HepG2 (cell line): Measurements from ENCODE around the gene FKBP10. TPM values are rescaled to one million over a fixed set of nuclear protein-coding genes. Genes with fewer than 3 reads are reported as not detected.

Experiments
- ARHGAP35 ChIP-seq: sonication (generic); formaldehyde crosslinking; IDR thresholded peaks from 2 replicates; pipeline ENCODE4 v1.9.0; 2022; ENCODE audit warnings: mild to moderate bottlenecking, inconsistent platforms, moderate library complexity, missing genetic modification reagents, borderline replicate concordance
- CENPT ChIP-seq: sonication (generic); formaldehyde crosslinking; IDR thresholded peaks from 2 replicates; pipeline ENCODE4 v1.8.0; 2022; ENCODE audit warnings: low read depth, mild to moderate bottlenecking, moderate library complexity, missing genetic modification reagents
- CTCF ChIP-seq: sonication (generic); formaldehyde crosslinking; IDR thresholded peaks from 2 replicates; pipeline ENCODE4 v1.5.0; 2020; ENCODE audit warnings: mild to moderate bottlenecking, missing genetic modification reagents, moderate library complexity
- ETV5 ChIP-seq: IDR thresholded peaks from 2 replicates; pipeline ENCODE4 v1.6.1; 2018; ENCODE audit warnings: missing biosample characterization, missing genetic modification reagents, inconsistent platforms, borderline replicate concordance
- HMG20A ChIP-seq: IDR thresholded peaks from 2 replicates; pipeline ENCODE4 v1.6.1; 2016; ENCODE audit warnings: borderline replicate concordance
- JUNB ChIP-seq: sonication (generic); formaldehyde crosslinking; IDR thresholded peaks from 2 replicates; pipeline ENCODE4 v1.8.0; 2022; ENCODE audit warnings: missing genetic modification reagents, mild to moderate bottlenecking, borderline replicate concordance
- MAFF ChIP-seq: IDR thresholded peaks from 2 replicates; pipeline ENCODE4 v1.6.1; 2011; ENCODE audit warnings: low read depth, low read length, improper control_type of control experiment
- MIXL1 ChIP-seq: IDR thresholded peaks from 2 replicates; pipeline ENCODE4 v1.6.1; 2016
- NBN ChIP-seq: fragments of 450-650 bp; conservative IDR thresholded peaks from 2 replicates; pipeline ENCODE4 v1.6.1; 2017
- NR1H2 ChIP-seq: sonication (generic); formaldehyde crosslinking; IDR thresholded peaks from 2 replicates; pipeline ENCODE4 v1.8.1; 2022; ENCODE audit warnings: low read depth, missing genetic modification reagents, borderline replicate concordance
- RBFOX2 ChIP-seq: fragments of 200-400 bp; formaldehyde crosslinking; IDR thresholded peaks from 2 replicates; pipeline ENCODE4 v1.6.1; 2017; ENCODE audit warnings: low read depth, mild to moderate bottlenecking, low read length
- RFXAP ChIP-seq: sonication (generic); formaldehyde crosslinking; IDR thresholded peaks from 2 replicates; pipeline ENCODE4 v1.4.0; 2020; ENCODE audit warnings: missing genetic modification reagents, borderline replicate concordance
- RNF2 ChIP-seq: fragments of 450-650 bp; conservative IDR thresholded peaks from 2 replicates; pipeline ENCODE4 v1.6.1; 2016; ENCODE audit warnings: low read depth
- SALL2 ChIP-seq: sonication (generic); formaldehyde crosslinking; IDR thresholded peaks from 2 replicates; pipeline ENCODE4 v1.8.1; 2023; ENCODE audit warnings: mild to moderate bottlenecking, missing genetic modification reagents, inconsistent platforms
- SP1 ChIP-seq, 2 experiments: fragments of 450-650 bp in 1 of 2; sonication (generic) in 1 of 2; formaldehyde crosslinking in 1 of 2; IDR thresholded peaks; 2 replicates each; pipeline versions ENCODE4 v1.4.0 to v1.6.1; 2016 to 2020; ENCODE audit warnings: missing genetic modification reagents in 1 of 2
- ZC3H13 ChIP-seq: sonication (generic); formaldehyde crosslinking; IDR thresholded peaks from 2 replicates; pipeline ENCODE4 v1.8.1; 2023; ENCODE audit warnings: mild to moderate bottlenecking, missing genetic modification reagents, moderate library complexity
- ZFAT ChIP-seq: sonication (generic); formaldehyde crosslinking; conservative IDR thresholded peaks from 2 replicates; pipeline ENCODE4 v1.8.1; 2023; ENCODE audit warnings: missing genetic modification reagents, inconsistent platforms
- ZNF446 ChIP-seq: sonication (generic); formaldehyde crosslinking; IDR thresholded peaks from 2 replicates; pipeline ENCODE4 v1.5.0; 2020; ENCODE audit warnings: mild to moderate bottlenecking, missing genetic modification reagents
- ZNF460 ChIP-seq: sonication (generic); formaldehyde crosslinking; IDR thresholded peaks from 2 replicates; pipeline ENCODE4 v1.5.1; 2020; ENCODE audit warnings: missing genetic modification reagents, mild to moderate bottlenecking, borderline replicate concordance
- ZNF510 ChIP-seq: sonication (generic); formaldehyde crosslinking; IDR thresholded peaks from 2 replicates; pipeline ENCODE4 v1.4.0; 2020; ENCODE audit warnings: low read depth, mild to moderate bottlenecking, missing genetic modification reagents
- ZNF687 ChIP-seq: sonication (generic); formaldehyde crosslinking; IDR thresholded peaks from 2 replicates; pipeline ENCODE4 v1.5.1; 2020; ENCODE audit warnings: mild to moderate bottlenecking, missing genetic modification reagents, moderate library complexity
- ZNF768 ChIP-seq: sonication (generic); formaldehyde crosslinking; IDR thresholded peaks from 2 replicates; pipeline ENCODE4 v1.4.0; 2020; ENCODE audit warnings: missing genetic modification reagents
- ZNF839 ChIP-seq: sonication (generic); formaldehyde crosslinking; IDR thresholded peaks from 2 replicates; pipeline ENCODE4 v1.4.0; 2020; ENCODE audit warnings: missing genetic modification reagents, mild to moderate bottlenecking, borderline replicate concordance
- polyA plus RNA-seq, 8 experiments: library from polyadenylated mRNA; depleted of rRNA in 3 of 8; stranded (reverse) in 7 of 8; unstranded in 1 of 8; fragments of >200 nt; fragmentation: Illumina TruSeq in 4 of 8; extraction: Trizol in 4 of 8; gene quantifications; 2 replicates each; pipeline versions ENCODE4 v1.2.1 to v1.2.3, GENCODE V29; 2011 to 2016; ENCODE audit warnings: low read depth in 4 of 8, missing spikeins in 1 of 8, mixed read lengths in 1 of 8; ENCODE audit not compliant: insufficient read depth in 1 of 8
- total RNA-seq, 5 experiments: library from RNA; depleted of rRNA; stranded (reverse); fragments of >200 nt; fragmentation: Illumina TruSeq; extraction: Trizol; gene quantifications; 2 replicates each; pipeline ENCODE4 v1.2.3, GENCODE V29; 2016; ENCODE audit warnings: low read depth in 1 of 5
- TF ChIP-seq, protein P1 (sequence below): fragments of 450-650 bp; IDR thresholded peaks from 2 replicates; pipeline ENCODE4 v1.6.1; 2017

The FKBP10 gene
- total and polyA plus RNA-seq, 2 of the 13 experiments (the other 11 are each of a cell fraction or from before 2014, with no cell fraction given): 149 to 573 TPM

DNA sequence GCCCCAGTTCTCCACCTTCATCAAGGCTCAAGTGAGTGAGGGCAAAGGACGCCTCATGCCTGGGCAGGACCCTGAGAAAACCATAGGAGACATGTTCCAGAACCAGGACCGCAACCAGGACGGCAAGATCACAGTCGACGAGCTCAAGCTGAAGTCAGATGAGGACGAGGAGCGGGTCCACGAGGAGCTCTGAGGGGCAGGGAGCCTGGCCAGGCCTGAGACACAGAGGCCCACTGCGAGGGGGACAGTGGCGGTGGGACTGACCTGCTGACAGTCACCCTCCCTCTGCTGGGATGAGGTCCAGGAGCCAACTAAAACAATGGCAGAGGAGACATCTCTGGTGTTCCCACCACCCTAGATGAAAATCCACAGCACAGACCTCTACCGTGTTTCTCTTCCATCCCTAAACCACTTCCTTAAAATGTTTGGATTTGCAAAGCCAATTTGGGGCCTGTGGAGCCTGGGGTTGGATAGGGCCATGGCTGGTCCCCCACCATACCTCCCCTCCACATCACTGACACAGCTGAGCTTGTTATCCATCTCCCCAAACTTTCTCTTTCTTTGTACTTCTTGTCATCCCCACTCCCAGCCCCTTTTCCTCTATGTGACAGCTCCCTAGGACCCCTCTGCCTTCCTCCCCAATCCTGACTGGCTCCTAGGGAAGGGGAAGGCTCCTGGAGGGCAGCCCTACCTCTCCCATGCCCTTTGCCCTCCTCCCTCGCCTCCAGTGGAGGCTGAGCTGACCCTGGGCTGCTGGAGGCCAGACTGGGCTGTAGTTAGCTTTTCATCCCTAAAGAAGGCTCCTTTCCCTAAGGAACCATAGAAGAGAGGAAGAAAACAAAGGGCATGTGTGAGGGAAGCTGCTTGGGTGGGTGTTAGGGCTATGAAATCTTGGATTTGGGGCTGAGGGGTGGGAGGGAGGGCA, 9.7 kb downstream of the FKBP10 start (continued):
- TF ChIP-seq SALL2 (CRISPR knock-in tag): no peak
- TF ChIP-seq ZNF839 (CRISPR knock-in tag): no peak
- TF ChIP-seq ARHGAP35 (CRISPR knock-in tag): no peak
- 0 out of 2 replicates have a peak, but pooled peaks have one; percentile 19 for TF ChIP-seq RBFOX2
- TF ChIP-seq RFXAP: no peak
- no peak for TF ChIP-seq ZNF446 (CRISPR knock-in tag)
- TF ChIP-seq HMG20A (CRISPR knock-in tag): no peak
- TF ChIP-seq MIXL1 (CRISPR knock-in tag): no peak
- TF ChIP-seq ETV5: no peak
- no peak for TF ChIP-seq NBN
- no peak for TF ChIP-seq JUNB
- no peak for TF ChIP-seq SP1 (IDR thresholded peaks at IDR 0.05)
- no peak for TF ChIP-seq SP1 (CRISPR knock-in tag; IDR thresholded peaks at IDR 0.05)
- TF ChIP-seq ZNF510 (CRISPR knock-in tag): no peak
- TF ChIP-seq ZC3H13 (CRISPR knock-in tag): peak; percentile 90
- TF ChIP-seq MAFF: no peak
- TF ChIP-seq ZNF460 (CRISPR knock-in tag): no peak
- no peak for TF ChIP-seq ZNF768 (CRISPR knock-in tag)
- no peak for TF ChIP-seq RNF2
- peak; percentile 33; the same call in 1 of the 2 replicates for TF ChIP-seq ZNF687 (CRISPR knock-in tag)
- TF ChIP-seq, protein P1, sequence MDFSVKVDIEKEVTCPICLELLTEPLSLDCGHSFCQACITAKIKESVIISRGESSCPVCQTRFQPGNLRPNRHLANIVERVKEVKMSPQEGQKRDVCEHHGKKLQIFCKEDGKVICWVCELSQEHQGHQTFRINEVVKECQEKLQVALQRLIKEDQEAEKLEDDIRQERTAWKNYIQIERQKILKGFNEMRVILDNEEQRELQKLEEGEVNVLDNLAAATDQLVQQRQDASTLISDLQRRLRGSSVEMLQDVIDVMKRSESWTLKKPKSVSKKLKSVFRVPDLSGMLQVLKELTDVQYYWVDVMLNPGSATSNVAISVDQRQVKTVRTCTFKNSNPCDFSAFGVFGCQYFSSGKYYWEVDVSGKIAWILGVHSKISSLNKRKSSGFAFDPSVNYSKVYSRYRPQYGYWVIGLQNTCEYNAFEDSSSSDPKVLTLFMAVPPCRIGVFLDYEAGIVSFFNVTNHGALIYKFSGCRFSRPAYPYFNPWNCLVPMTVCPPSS: no peak
- TF ChIP-seq ZFAT: no peak
- TF ChIP-seq NR1H2 (CRISPR knock-in tag): no peak
- TF ChIP-seq CTCF (CRISPR knock-in tag): no peak
- TF ChIP-seq CENPT (CRISPR knock-in tag): no peak
